IPS-20b (cell line): ENCODE data around the gene SRP19.
"Not testable (repeated sequence)": the region's sequence is repeated elsewhere in the genome, so short reads cannot be mapped to it uniquely, and the experiment has no call there.

ENCODE experiments used
- H3K27ac ChIP-seq: one replicate; pipeline ENCODE4 v1.5.1; 2013; ENCODE audit warnings: low read length
- H3K27me3 ChIP-seq: 2 replicates; pipeline ENCODE4 v1.6.1; 2013; ENCODE audit warnings: mild to moderate bottlenecking, low read length, inconsistent platforms; ENCODE audit not compliant: insufficient read depth
- H3K36me3 ChIP-seq: 2 replicates; pipeline ENCODE4 v1.6.1; 2013; ENCODE audit warnings: low read depth, mild to moderate bottlenecking, inconsistent platforms, low read length, moderate library complexity; ENCODE audit not compliant: insufficient read depth
- H3K4me1 ChIP-seq: 2 replicates; pipeline ENCODE4 v1.6.1; 2013; ENCODE audit warnings: mild to moderate bottlenecking, control low read depth, inconsistent platforms, low read length, moderate library complexity; ENCODE audit not compliant: insufficient read depth
- H3K4me3 ChIP-seq: 2 replicates; pipeline ENCODE4 v1.5.1; 2013; ENCODE audit warnings: mild to moderate bottlenecking, low read length, inconsistent platforms
- H3K9ac ChIP-seq: 2 replicates; pipeline ENCODE4 v1.6.1; 2013; ENCODE audit warnings: low read depth, mild to moderate bottlenecking, inconsistent platforms, low read length, moderate library complexity
- H3K9me3 ChIP-seq: 2 replicates; pipeline ENCODE4 v1.6.1; 2013; ENCODE audit warnings: mild to moderate bottlenecking, low read depth, low read length, inconsistent platforms; ENCODE audit not compliant: insufficient read depth

The SRP19 gene

GRCh38 chr5:112870966-112871365 lies 9.9 kb downstream of the SRP19 start:
- Histone ChIP-seq H3K36me3 (peaks cover 70% of the 10 kb centered on the region), H3K9ac (no peak overlapping the region), H3K27me3 (no peaks in the 10 kb centered on the region), H3K4me1 (peaks cover 2% of the 10 kb centered on the region; the same call in 1 of the 2 replicates), H3K9me3 (no peaks in the 10 kb centered on the region), H3K4me3 (no peak overlapping the region), H3K27ac (no peak overlapping the region)

DNA sequence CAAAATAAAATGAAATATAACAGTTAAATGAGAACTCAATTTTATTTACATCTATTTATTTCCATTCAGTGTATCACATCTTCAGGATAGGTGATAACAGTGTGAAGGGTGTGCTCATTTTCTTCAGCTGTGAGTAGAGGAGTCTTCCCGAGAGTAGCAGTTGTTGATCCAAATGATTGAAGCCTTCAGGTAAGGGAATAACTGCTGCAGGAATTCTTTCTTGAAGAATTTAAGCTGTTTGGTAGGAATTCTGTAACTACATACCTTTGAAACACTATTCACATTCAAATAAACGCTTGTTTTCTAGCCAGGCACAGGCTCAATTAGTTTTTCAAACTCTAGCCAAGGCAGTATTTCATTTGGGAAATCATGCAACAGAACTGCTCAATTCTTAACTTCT lies 15.3 kb downstream of the SRP19 start:
- H3K36me3 ChIP-seq, result peaks cover 62% of the 10 kb centered on the region
- H3K9ac ChIP-seq, result no peak overlapping the region; the same call in 1 of the 2 replicates
- no peak overlapping the region for H3K27ac ChIP-seq
- peak overlapping the region; percentile 1; the same call in 1 of the 2 replicates for H3K4me3 ChIP-seq
- peaks cover 15% of the 10 kb centered on the region for H3K4me1 ChIP-seq
- no peaks in the 10 kb centered on the region for H3K9me3 ChIP-seq
- H3K27me3 ChIP-seq, result no peaks in the 10 kb centered on the region

- Histone ChIP-seq H3K4me1 (peaks cover 15% of the 10 kb centered on the region), H3K27me3 (no peaks in the 10 kb centered on the region), H3K27ac (no peak overlapping the region), H3K36me3 (peaks cover 74% of the 10 kb centered on the region), H3K9me3 (no peaks in the 10 kb centered on the region), H3K9ac (no peak overlapping the region), H3K4me3 (no peak overlapping the region)
Observed at GRCh38 chr5:112878101-112878500, 17.0 kb downstream of the SRP19 start.

GRCh38 chr5:112878760-112879159 lies 17.7 kb downstream of the SRP19 start:
- H3K4me3 ChIP-seq, result no peak overlapping the region
- H3K27ac ChIP-seq, result no peak overlapping the region
- no peaks in the 10 kb centered on the region for H3K27me3 ChIP-seq
- peaks cover 80% of the 10 kb centered on the region for H3K36me3 ChIP-seq
- H3K9me3 ChIP-seq, result no peaks in the 10 kb centered on the region
- no peak overlapping the region for H3K9ac ChIP-seq
- peaks cover 15% of the 10 kb centered on the region for H3K4me1 ChIP-seq

- Histone ChIP-seq H3K4me1 (peaks cover 15% of the 10 kb centered on the region), H3K27ac (no peak overlapping the region), H3K9me3 (no peaks in the 10 kb centered on the region), H3K36me3 (peaks cover 88% of the 10 kb centered on the region), H3K9ac (no peak overlapping the region), H3K4me3 (no peak overlapping the region), H3K27me3 (no peaks in the 10 kb centered on the region)
Observed at GRCh38 chr5:112880219-112880964, 19.3 kb downstream of the SRP19 start.

- H3K9me3 ChIP-seq, result no peaks in the 10 kb centered on the region
- no peak overlapping the region for H3K27ac ChIP-seq
- H3K36me3 ChIP-seq, result peaks cover 81% of the 10 kb centered on the region
- H3K4me3 ChIP-seq, result no peak overlapping the region
- H3K27me3 ChIP-seq, result no peaks in the 10 kb centered on the region
- no peak overlapping the region for H3K9ac ChIP-seq
- H3K4me1 ChIP-seq, result no peaks in the 10 kb centered on the region; the same call in 1 of the 2 replicates
Observed at GRCh38 chr5:112883192-112883591, 22.1 kb downstream of the SRP19 start.

DNA sequence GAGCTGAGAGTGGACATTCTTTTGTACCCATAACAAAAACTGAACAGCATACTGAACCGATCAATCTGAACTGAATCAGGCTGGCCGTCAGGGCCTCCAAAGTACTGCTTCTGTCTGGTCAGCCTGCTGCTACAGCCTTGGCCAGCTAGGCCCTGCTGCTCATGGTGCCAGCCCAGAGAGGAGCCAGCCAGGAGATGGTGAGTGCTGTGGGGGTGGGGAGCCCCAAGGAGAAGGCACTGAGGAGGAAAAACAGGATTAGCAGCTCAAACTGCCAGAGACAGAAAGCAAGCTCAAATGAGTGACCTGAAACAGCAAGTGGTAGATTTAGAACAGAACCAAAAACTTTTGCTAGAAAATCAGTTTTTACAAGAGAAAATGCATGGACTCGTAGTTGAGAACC lies 23.9 kb downstream of the SRP19 start:
- Histone ChIP-seq H3K36me3 (peaks cover 69% of the 10 kb centered on the region), H3K9ac (no peak overlapping the region), H3K27me3 (no peaks in the 10 kb centered on the region), H3K4me3 (no peak overlapping the region), H3K4me1 (no peaks in the 10 kb centered on the region), H3K27ac (no peak overlapping the region), H3K9me3 (no peaks in the 10 kb centered on the region)

DNA sequence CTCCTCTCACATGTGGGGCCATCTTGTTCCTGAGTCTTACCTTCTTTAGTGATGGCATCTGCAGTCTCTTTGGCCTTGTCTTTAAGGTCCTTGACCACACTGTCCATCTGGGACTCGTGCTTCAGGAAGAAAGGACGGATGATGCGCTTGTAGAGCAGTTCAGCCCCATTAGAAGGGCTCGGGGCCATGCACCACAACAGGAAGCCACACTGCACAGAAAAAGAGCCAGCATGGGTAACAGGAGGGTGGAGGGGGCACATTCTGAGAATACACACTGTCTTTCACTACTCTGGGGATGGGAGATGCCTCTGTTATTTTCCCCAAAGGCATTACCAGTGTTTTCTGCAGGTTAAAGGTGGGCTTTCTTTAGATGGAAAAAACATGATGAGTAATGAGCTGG lies 25.9 kb downstream of the SRP19 start:
- Histone ChIP-seq H3K27me3 (no peaks in the 10 kb centered on the region), H3K9me3 (no peaks in the 10 kb centered on the region), H3K4me3 (no peak overlapping the region), H3K36me3 (peaks cover 54% of the 10 kb centered on the region), H3K9ac (no peak overlapping the region), H3K4me1 (no peaks in the 10 kb centered on the region), H3K27ac (no peak overlapping the region)

- H3K9me3 ChIP-seq, H3K4me3 ChIP-seq, H3K4me1 ChIP-seq, H3K27me3 ChIP-seq, H3K9ac ChIP-seq, H3K27ac ChIP-seq: not testable (repeated sequence)
- peaks cover 18% of the 10 kb centered on the region for H3K36me3 ChIP-seq
Observed at GRCh38 chr5:112892066-112892465, 31.0 kb downstream of the SRP19 start.

DNA sequence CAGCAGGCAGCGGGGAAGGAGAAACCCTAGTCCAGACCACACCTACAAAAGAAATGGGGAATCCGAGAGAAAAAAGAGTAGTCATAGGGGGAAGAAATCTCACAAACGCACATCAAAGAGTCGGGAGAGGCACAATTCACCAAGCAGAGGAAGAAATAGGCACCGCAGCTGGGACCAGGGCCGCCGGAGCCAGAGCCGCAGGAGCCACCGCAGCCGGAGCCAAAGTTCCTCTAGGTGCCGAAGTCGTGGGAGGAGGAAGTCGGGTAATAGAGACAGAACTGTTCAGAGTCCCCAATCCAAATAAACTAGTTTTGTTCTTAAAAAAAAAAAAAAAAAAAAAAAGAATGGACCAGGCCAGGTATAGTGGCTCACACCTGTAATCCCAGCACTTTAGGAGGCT lies 31.7 kb downstream of the SRP19 start:
- no peak overlapping the region for H3K27ac ChIP-seq
- H3K4me3 ChIP-seq, result no peak overlapping the region
- H3K36me3 ChIP-seq, result 0 out of 2 replicates have a peak, but pooled peaks cover 16% of the 10 kb centered on the region
- no peaks in the 10 kb centered on the region for H3K4me1 ChIP-seq
- no peak overlapping the region for H3K9ac ChIP-seq
- H3K9me3 ChIP-seq, result no peaks in the 10 kb centered on the region
- H3K27me3 ChIP-seq, result no peaks in the 10 kb centered on the region

- Histone ChIP-seq H3K9ac (no peak overlapping the region), H3K27me3 (no peaks in the 10 kb centered on the region), H3K27ac (no peak overlapping the region), H3K4me1 (no peaks in the 10 kb centered on the region), H3K4me3 (no peak overlapping the region), H3K9me3 (no peaks in the 10 kb centered on the region), H3K36me3 (peaks cover 34% of the 10 kb centered on the region; the same call in 1 of the 2 replicates)
Observed at GRCh38 chr5:112895682-112896081, 34.6 kb downstream of the SRP19 start.

DNA sequence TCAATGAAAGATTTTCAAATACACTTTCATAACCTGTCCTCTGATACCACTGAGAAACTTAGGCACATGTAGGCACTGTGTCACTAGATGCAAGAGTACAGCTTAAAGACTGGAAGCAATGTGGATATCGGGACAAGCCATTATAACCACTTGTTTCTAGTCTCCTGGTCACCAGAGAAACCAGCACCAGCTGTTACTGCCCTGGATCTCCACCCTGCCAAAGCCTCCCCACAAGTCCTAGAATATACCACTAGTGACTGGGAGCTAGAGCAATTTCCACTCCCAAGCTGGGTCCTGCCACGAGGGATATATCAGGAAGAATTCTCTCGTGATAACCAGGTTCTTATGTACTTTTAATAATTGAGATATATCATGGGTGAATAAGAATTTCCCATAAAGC lies 41.5 kb downstream of the SRP19 start:
- H3K4me1 ChIP-seq, result no peaks in the 10 kb centered on the region
- no peak overlapping the region for H3K27ac ChIP-seq
- no peaks in the 10 kb centered on the region for H3K9me3 ChIP-seq
- H3K27me3 ChIP-seq, result no peaks in the 10 kb centered on the region
- no peak overlapping the region for H3K9ac ChIP-seq
- H3K4me3 ChIP-seq, result no peak overlapping the region
- H3K36me3 ChIP-seq, result peaks cover 24% of the 10 kb centered on the region
